Measurements from ENCODE around the gene KRT7.

DNA sequence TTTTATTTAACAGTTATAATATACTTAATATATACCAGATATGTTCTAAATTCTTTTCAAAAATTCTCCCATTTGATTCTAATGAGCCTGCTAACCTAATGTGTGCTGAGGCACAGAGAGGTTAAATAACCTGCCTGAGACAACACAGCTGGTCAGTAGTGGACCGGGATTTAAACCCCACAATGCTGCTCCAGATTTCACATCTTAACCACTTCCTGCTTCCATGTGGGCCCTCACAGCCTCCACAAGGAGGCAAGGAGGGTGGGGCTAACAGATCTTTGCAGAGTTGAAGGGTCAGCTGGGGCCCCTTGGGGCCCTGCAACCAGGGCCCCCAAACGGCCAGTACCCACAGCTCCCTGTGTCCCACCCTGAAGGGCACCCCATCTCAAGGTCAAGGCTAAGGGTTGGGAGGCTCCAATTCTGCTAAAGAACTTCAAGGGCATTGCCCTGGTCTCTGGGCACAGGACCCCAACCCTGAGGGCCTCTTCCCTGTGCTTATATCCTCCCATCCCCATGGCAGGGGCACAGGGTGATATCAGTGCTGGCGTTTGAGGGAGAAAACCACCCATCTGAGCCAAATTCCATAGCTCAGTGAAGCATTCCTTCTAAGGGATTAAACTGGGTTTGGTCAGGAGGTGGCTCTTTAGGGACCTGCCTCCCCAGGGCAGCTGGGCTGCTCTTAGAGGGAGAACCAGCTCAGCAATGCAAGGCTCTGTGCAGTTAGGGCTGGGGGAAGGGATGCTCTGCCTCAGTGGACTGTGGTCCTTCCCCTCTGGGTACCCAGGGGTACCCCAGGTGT, 43.5 kb upstream of the KRT7 start:
- TF ChIP-seq, protein P1, sequence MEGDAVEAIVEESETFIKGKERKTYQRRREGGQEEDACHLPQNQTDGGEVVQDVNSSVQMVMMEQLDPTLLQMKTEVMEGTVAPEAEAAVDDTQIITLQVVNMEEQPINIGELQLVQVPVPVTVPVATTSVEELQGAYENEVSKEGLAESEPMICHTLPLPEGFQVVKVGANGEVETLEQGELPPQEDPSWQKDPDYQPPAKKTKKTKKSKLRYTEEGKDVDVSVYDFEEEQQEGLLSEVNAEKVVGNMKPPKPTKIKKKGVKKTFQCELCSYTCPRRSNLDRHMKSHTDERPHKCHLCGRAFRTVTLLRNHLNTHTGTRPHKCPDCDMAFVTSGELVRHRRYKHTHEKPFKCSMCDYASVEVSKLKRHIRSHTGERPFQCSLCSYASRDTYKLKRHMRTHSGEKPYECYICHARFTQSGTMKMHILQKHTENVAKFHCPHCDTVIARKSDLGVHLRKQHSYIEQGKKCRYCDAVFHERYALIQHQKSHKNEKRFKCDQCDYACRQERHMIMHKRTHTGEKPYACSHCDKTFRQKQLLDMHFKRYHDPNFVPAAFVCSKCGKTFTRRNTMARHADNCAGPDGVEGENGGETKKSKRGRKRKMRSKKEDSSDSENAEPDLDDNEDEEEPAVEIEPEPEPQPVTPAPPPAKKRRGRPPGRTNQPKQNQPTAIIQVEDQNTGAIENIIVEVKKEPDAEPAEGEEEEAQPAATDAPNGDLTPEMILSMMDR (conservative IDR thresholded peaks at IDR 0.05): no peak
- TF ChIP-seq EZH2 (IDR thresholded peaks at IDR 0.05; ENCODE audit: low read depth): no peak
